GM06990 (cell line): ENCODE data around the gene RAB4B.

ENCODE experiments used
- DNase-seq: peaks from one replicate; pipeline ENCODE4 v3.0.0-alpha.2; 2011; ENCODE audit not compliant: insufficient read length; ENCODE audit errors: extremely low read depth
- H3K27me3 ChIP-seq: replicated peaks from 2 replicates; pipeline ENCODE4 v1.6.0; 2011; ENCODE audit warnings: low read length; ENCODE audit not compliant: control insufficient read depth, insufficient read depth
- H3K36me3 ChIP-seq: 2 replicates; pipeline ENCODE4 v1.5.1; 2011; ENCODE audit warnings: low read length; ENCODE audit not compliant: control insufficient read depth, insufficient read depth
- H3K4me3 ChIP-seq: replicated peaks from 2 replicates; pipeline ENCODE4 v1.5.1; 2011; ENCODE audit warnings: low read depth, mild to moderate bottlenecking, control low read depth, low read length
- CTCF ChIP-seq: IDR thresholded peaks from 2 replicates; pipeline ENCODE4 v1.5.1; 2011; ENCODE audit warnings: low read length, control low read depth, mild to moderate bottlenecking, inconsistent platforms; ENCODE audit not compliant: insufficient read depth, poor library complexity, severe bottlenecking

The RAB4B gene

GRCh38 chr19:40747536-40747935 lies 30.5 kb upstream of the RAB4B start:
- no peaks in the 10 kb centered on the region for H3K27me3 ChIP-seq
- H3K4me3 ChIP-seq = no peak overlapping the region
- H3K36me3 ChIP-seq = peaks cover 2% of the 10 kb centered on the region
- DNase-seq = no peak
- TF ChIP-seq CTCF = no peak

GRCh38 chr19:40750058-40750873 lies 27.8 kb upstream of the RAB4B start, which contains the start of gene ACTMAP:
ACTMAP (minus strand) TSS chr19:40750477; CDS start chr19:40749803, 674 bp downstream.
- Histone ChIP-seq H3K27me3 (no peaks in the 10 kb centered on the region), H3K36me3 (peaks cover under 1% of the 10 kb centered on the region)

GRCh38 chr19:40750874-40751537 lies 27.0 kb upstream of the RAB4B start, which contains the start of gene SNRPA:
SNRPA (plus strand) TSS chr19:40751203; CDS start chr19:40751409, 206 bp downstream.
- Histone ChIP-seq H3K27me3 (no peaks in the 10 kb centered on the region), H3K4me3 (peak within 1 kb of the TSS; percentile 95), H3K36me3 (peaks cover 6% of the 10 kb centered on the region)
- no peak for TF ChIP-seq CTCF
- no peak for DNase-seq

More at GRCh38 chr19:40750058-40750873, 27.8 kb upstream of the RAB4B start, which contains the start of gene ACTMAP:
- DNase-seq = peak; percentile 100
- peak within 1 kb of the TSS; percentile 95 for H3K4me3 ChIP-seq
- no peak for TF ChIP-seq CTCF

- DNase-seq = no peak
- Histone ChIP-seq H3K4me3 (peak overlapping the region; percentile 95), H3K27me3 (no peaks in the 10 kb centered on the region), H3K36me3 (peaks cover 15% of the 10 kb centered on the region)
- no peak for TF ChIP-seq CTCF
Observed at GRCh38 chr19:40752257-40752781, 25.7 kb upstream of the RAB4B start.

- DNase-seq = peak; percentile 39
- TF ChIP-seq CTCF = no peak
- peaks cover 28% of the 10 kb centered on the region for H3K36me3 ChIP-seq
- H3K4me3 ChIP-seq = peak overlapping the region; percentile 50
- H3K27me3 ChIP-seq = no peaks in the 10 kb centered on the region
Observed at GRCh38 chr19:40754611-40755247, 23.3 kb upstream of the RAB4B start.
